Measurements from ENCODE around the gene LMNTD2. TPM values are rescaled to one million over a fixed set of nuclear protein-coding genes. Genes with fewer than 3 reads are reported as not detected.
A peak's percentile ranks its signal among the peaks of the same experiment; 100 is the strongest.

LMNTD2 gene
- total and polyA plus RNA-seq, 2 of the 13 experiments (the other 11 are each of a cell fraction or from before 2014, with no cell fraction given) = 1.1 to 3.1 TPM

DNA sequence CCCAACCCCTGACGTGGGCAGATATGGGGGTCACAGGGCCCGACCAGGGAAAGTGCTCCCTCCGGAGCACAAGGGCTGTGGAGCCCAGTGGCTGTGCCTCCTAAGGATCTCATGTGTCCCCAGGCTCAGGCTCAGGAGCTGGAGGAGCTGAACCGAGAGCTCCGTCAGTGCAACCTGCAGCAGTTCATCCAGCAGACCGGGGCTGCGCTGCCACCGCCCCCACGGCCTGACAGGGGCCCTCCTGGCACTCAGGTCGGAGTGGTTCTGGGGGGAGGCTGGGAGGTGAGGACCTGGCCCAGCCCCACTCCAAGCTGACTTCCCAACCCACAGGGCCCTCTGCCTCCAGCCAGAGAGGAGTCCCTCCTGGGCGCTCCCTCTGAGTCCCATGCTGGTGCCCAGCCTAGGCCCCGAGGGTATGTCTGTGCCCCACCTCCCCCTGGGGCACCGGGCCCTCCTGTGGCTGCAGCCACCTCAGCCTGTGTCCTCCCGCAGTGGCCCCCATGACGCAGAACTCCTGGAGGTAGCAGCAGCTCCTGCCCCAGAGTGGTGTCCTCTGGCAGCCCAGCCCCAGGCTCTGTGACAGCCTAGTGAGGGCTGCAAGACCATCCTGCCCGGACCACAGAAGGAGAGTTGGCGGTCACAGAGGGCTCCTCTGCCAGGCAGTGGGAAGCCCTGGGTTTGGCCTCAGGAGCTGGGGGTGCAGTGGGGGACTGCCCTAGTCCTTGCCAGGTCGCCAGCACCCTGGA lies 2.7 kb upstream of the LMNTD2 start:
- Histone ChIP-seq H3K4me3 (replicated peaks in 1 of 3; ENCODE audit: insufficient read depth in 1 of 3, low read depth in 2 of 3, low read length in 3 of 3) (no peak overlapping the region), H4K20me1 (ENCODE audit: insufficient read depth, low read length) (peaks cover 25% of the 10 kb centered on the region; the same call in 1 of the 2 replicates), H3K4me1 (ENCODE audit: insufficient read depth, low read length) (peaks cover 73% of the 10 kb centered on the region), H3K79me2 (ENCODE audit: insufficient read depth, low read length) (peaks cover 24% of the 10 kb centered on the region), H3K9me3 (ENCODE audit: low read length) (no peaks in the 10 kb centered on the region), H3K27ac (ENCODE audit: extremely low read length, insufficient read depth, low read length) (no peak overlapping the region), H3K27me3 (ENCODE audit: control insufficient read depth in 1 of 2, insufficient read depth in 2 of 2, low read length in 2 of 2) (no peaks in the 10 kb centered on the region; a peak in 1 of 5 replicates), H3K4me2 (ENCODE audit: low read depth, low read length) (no peak overlapping the region), H3K9ac (ENCODE audit: insufficient read depth, low read depth, low read length) (no peak overlapping the region), H2AFZ (ENCODE audit: low read length) (no peak overlapping the region), H3K36me3 (replicated peaks in 1 of 2; ENCODE audit: control insufficient read depth in 1 of 2, insufficient read depth in 2 of 2, low read length in 2 of 2) (peaks cover 0 to 2% of the 10 kb centered on the region in 2 experiments; a peak in 3 of 5 replicates)
- in situ Hi-C loops (cut with HindIII; ENCODE audit: extremely low pct_ligation_motif_present, low pct_unique_long_range_greater_than_20kb) = no loop called here
- peak; percentile 51 for TF ChIP-seq AGO1 (IDR thresholded peaks at IDR 0.05; ENCODE audit: low read depth, low read length, poor library complexity, severe bottlenecking)
- TF ChIP-seq RBFOX2 (IDR thresholded peaks at IDR 0.05; ENCODE audit: low read depth, low read length) = peak; percentile 60
- TF ChIP-seq, protein P1, sequence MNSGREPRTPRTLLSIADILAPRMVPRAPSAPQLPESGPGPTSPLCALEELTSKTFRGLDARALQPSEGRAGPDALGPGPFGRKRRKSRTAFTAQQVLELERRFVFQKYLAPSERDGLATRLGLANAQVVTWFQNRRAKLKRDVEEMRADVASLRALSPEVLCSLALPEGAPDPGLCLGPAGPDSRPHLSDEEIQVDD (CRISPR knock-in tag; IDR thresholded peaks at IDR 0.05; ENCODE audit: borderline replicate concordance) = no peak
- TF ChIP-seq, protein P2, sequence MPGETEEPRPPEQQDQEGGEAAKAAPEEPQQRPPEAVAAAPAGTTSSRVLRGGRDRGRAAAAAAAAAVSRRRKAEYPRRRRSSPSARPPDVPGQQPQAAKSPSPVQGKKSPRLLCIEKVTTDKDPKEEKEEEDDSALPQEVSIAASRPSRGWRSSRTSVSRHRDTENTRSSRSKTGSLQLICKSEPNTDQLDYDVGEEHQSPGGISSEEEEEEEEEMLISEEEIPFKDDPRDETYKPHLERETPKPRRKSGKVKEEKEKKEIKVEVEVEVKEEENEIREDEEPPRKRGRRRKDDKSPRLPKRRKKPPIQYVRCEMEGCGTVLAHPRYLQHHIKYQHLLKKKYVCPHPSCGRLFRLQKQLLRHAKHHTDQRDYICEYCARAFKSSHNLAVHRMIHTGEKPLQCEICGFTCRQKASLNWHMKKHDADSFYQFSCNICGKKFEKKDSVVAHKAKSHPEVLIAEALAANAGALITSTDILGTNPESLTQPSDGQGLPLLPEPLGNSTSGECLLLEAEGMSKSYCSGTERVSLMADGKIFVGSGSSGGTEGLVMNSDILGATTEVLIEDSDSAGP (CRISPR knock-in tag; IDR thresholded peaks at IDR 0.05; ENCODE audit: borderline replicate concordance) = 0 out of 2 replicates have a peak, but pooled peaks have one; percentile 16
- no TSS peak for BruUV-seq (replicated peaks)
- intact Hi-C loops (cut with micrococcal nuclease; ENCODE audit: unreplicated experiment) = no loop called here
- POLR2A ChIA-PET = interaction anchor here (1.2 kb wide), 1 partner anchor 13 kb away, joined by 4 read pairs; the partner anchor contains the start of gene PHRF1
- CTCF ChIA-PET (ENCODE audit: low intra/inter-chr PET ratio, low total read pairs) = no interaction called here
- 100% methylated on average over 6 of the region's 18 CpGs for WGBS (ENCODE audit: low lambda C conversion rate)
- DNase-seq (ENCODE audit: low spot score) (no peak), FAIRE-seq (no peak), ATAC-seq (no peak)

All from HepG2 (cell line).